HCT116 (cell line): ENCODE measurements around the gene MRFAP1. TPM values are rescaled to one million over a fixed set of nuclear protein-coding genes. Genes with fewer than 3 reads are reported as not detected.

ENCODE experiments used
- ATAC-seq: fragments of 200-7000 bp; cut with Tn5 transposase; 2 replicates; pipeline ENCODE4 v1.9.1; 2020; ENCODE audit warnings: mild to moderate bottlenecking, moderate library complexity
- BruUV-seq: library from RNA; stranded (reverse); fragments of 400-500 nt; replicated peaks from 2 replicates; lab custom pipeline; 2021; lab: Mats Ljungman, UMichigan
- CTCF ChIA-PET: fragments of 300-600 bp; sonication (Branson Sonifier 250); formaldehyde crosslinking; loops from one replicate; lab custom pipeline; 2021; ENCODE audit warnings: antibody characterized with exemption; lab: Charles Lee
- POLR2A ChIA-PET: fragments of 300-600, 350-600 bp; sonication (Branson Sonifier 250); formaldehyde crosslinking; loops from one replicate; lab custom pipeline; 2021; ENCODE audit warnings: antibody characterized with exemption; lab: Charles Lee
- RAD21 ChIA-PET, 2 experiments: fragments of 300-600 bp; sonication (Branson Sonifier 250); formaldehyde crosslinking; loops; one replicate each; lab custom pipeline; 2023; ENCODE audit warnings: low total read pairs in 2 of 2; ENCODE audit not compliant: uncharacterized antibody in 2 of 2, unreplicated experiment in 2 of 2, low non-redundant PET in 1 of 2; lab: Charles Lee
- DNase-seq: peaks from one replicate; pipeline ENCODE4 v3.0.0-alpha.2; 2010; ENCODE audit warnings: low read depth, low spot score
- H2AFZ ChIP-seq: fragments of 200-600 bp; shearing (Covaris generic), sonication (generic); 2 replicates; pipeline ENCODE4 v1.6.1; 2017; ENCODE audit warnings: low read depth, mixed run types, mixed read lengths, antibody characterized with exemption, low read length; ENCODE audit not compliant: poor library complexity, severe bottlenecking
- H3K27ac ChIP-seq: 2 replicates; pipeline ENCODE4 v1.5.1; 2012; ENCODE audit warnings: low read depth, low read length
- H3K27me3 ChIP-seq: fragments of 200-600 bp; sonication (generic); 2 replicates; pipeline ENCODE4 v1.6.1; 2016; ENCODE audit warnings: mixed run types, low read length, mixed read lengths; ENCODE audit not compliant: insufficient read depth
- H3K36me3 ChIP-seq, 2 experiments: fragments of 200-500 bp in 1 of 2; fragments of 200-600 bp in 1 of 2; sonication (Bioruptor generic) in 1 of 2; sonication (generic) in 1 of 2; 2 replicates each; pipeline versions ENCODE4 v1.5.1 to v1.6.1; 2014 to 2016; ENCODE audit warnings: low read length in 2 of 2, inconsistent platforms in 1 of 2, mixed read lengths in 1 of 2, mixed run types in 1 of 2; ENCODE audit not compliant: insufficient read depth in 2 of 2, control insufficient read depth in 1 of 2
- H3K4me1 ChIP-seq, 2 experiments: fragments of 200-600 bp in 1 of 2; sonication (generic) in 1 of 2; 2 replicates each; pipeline versions ENCODE4 v1.5.1 to v1.6.1; 2012 to 2017; ENCODE audit warnings: low read length in 2 of 2, inconsistent platforms in 1 of 2, mild to moderate bottlenecking in 1 of 2, mixed read lengths in 1 of 2, mixed run types in 1 of 2, moderate library complexity in 1 of 2; ENCODE audit not compliant: insufficient read depth in 2 of 2, control insufficient read depth in 1 of 2
- H3K4me2 ChIP-seq: fragments of 200-600 bp; sonication (generic); 2 replicates; pipeline ENCODE4 v1.6.1; 2017; ENCODE audit warnings: mixed run types, low read length, mixed read lengths
- H3K4me3 ChIP-seq, 2 experiments: fragments of 200-600 bp in 1 of 2; sonication (generic) in 1 of 2; replicated peaks in 1 of 2; 2 replicates each; pipeline ENCODE4 v1.5.1; 2011 to 2016; ENCODE audit warnings: low read length in 2 of 2, control low read depth in 1 of 2, low read depth in 1 of 2, mild to moderate bottlenecking in 1 of 2, mixed read lengths in 1 of 2, mixed run types in 1 of 2
- H3K79me2 ChIP-seq: fragments of 200-600 bp; sonication (generic); 2 replicates; pipeline ENCODE4 v1.6.1; 2017; ENCODE audit warnings: mild to moderate bottlenecking, mixed run types, low read length, moderate library complexity, mixed read lengths; ENCODE audit not compliant: insufficient read depth
- H3K9ac ChIP-seq: fragments of 200-600 bp; sonication (generic); 2 replicates; pipeline ENCODE4 v1.6.1; 2016; ENCODE audit warnings: low read length, mixed read lengths
- H3K9me2 ChIP-seq: fragments of 200-600 bp; sonication (generic), shearing (Covaris generic); 2 replicates; pipeline ENCODE4 v1.6.1; 2017; ENCODE audit warnings: mixed run types, mild to moderate bottlenecking, moderate library complexity; ENCODE audit not compliant: insufficient read depth
- H3K9me3 ChIP-seq, 2 experiments: fragments of 200-500 bp in 1 of 2; fragments of 200-600 bp in 1 of 2; sonication (Bioruptor generic) in 1 of 2; sonication (generic) in 1 of 2; 2 replicates each; pipeline ENCODE4 v1.6.1; 2014 to 2017; ENCODE audit warnings: low read length in 2 of 2, mixed read lengths in 2 of 2, inconsistent platforms in 1 of 2, low read depth in 1 of 2, mild to moderate bottlenecking in 1 of 2, mixed run types in 1 of 2, moderate library complexity in 1 of 2; ENCODE audit not compliant: control insufficient read depth in 1 of 2, insufficient read depth in 1 of 2
- H4K20me1 ChIP-seq: fragments of 200-600 bp; sonication (generic), shearing (Covaris generic); 2 replicates; pipeline ENCODE4 v1.6.1; 2017; ENCODE audit warnings: mixed run types, mild to moderate bottlenecking, moderate library complexity; ENCODE audit not compliant: insufficient read depth
- CBX3 ChIP-seq: IDR thresholded peaks from 2 replicates; pipeline ENCODE4 v1.6.1; 2012; ENCODE audit warnings: low read depth
- CEBPB ChIP-seq: IDR thresholded peaks from 2 replicates; pipeline ENCODE4 v1.6.1; 2012; ENCODE audit warnings: low read depth
- EZH2 ChIP-seq: fragments of 200-600 bp; sonication (generic); IDR thresholded peaks from 2 replicates; pipeline ENCODE4 v1.6.1; 2017; ENCODE audit warnings: antibody characterized with exemption, mixed run types
- POLR2A ChIP-seq: IDR thresholded peaks from 2 replicates; pipeline ENCODE4 v1.7.0; 2011; ENCODE audit warnings: borderline replicate concordance; ENCODE audit not compliant: insufficient read depth, insufficient read length; ENCODE audit errors: extremely low read depth
- RAD21 ChIP-seq: IDR thresholded peaks from 2 replicates; pipeline ENCODE4 v1.6.1; 2012; ENCODE audit warnings: low read depth, mild to moderate bottlenecking
- SIN3A ChIP-seq: IDR thresholded peaks from 2 replicates; pipeline ENCODE4 v1.6.1; 2012; ENCODE audit warnings: low read depth
- SP1 ChIP-seq: IDR thresholded peaks from 2 replicates; pipeline ENCODE4 v1.6.1; 2012; ENCODE audit warnings: low read depth
- TCF7L2 ChIP-seq: IDR thresholded peaks from 2 replicates; pipeline ENCODE4 v1.7.0; 2011; ENCODE audit warnings: borderline replicate concordance, inconsistent platforms; ENCODE audit not compliant: insufficient read depth, insufficient read length; ENCODE audit errors: extremely low read depth
- YY1 ChIP-seq: IDR thresholded peaks from 2 replicates; pipeline ENCODE4 v1.6.1; 2011; ENCODE audit warnings: low read length, low read depth, moderate library complexity, mild to moderate bottlenecking; ENCODE audit not compliant: insufficient replicate concordance; ENCODE audit errors: extremely low read depth
- ZFX ChIP-seq: fragments of 450-650 bp; IDR thresholded peaks from 2 replicates; pipeline ENCODE4 v1.6.1; 2017
- intact Hi-C: fragments of 100-400 bp; cut with micrococcal nuclease; formaldehyde crosslinking; loops from 2 replicates; pipeline ENCODE4 v1.10.0; 2022
- total RNA-seq: library from RNA; stranded (reverse); gene quantifications from one replicate; pipeline ENCODE4 v1.2.1, GENCODE V29; 2021; ENCODE audit not compliant: unreplicated experiment
- TF ChIP-seq, protein P1 (sequence below): IDR thresholded peaks from 2 replicates; pipeline ENCODE4 v1.6.1; 2012

The MRFAP1 gene
- total RNA-seq, 1 experiment from 2014 or later = 313 TPM

DNA sequence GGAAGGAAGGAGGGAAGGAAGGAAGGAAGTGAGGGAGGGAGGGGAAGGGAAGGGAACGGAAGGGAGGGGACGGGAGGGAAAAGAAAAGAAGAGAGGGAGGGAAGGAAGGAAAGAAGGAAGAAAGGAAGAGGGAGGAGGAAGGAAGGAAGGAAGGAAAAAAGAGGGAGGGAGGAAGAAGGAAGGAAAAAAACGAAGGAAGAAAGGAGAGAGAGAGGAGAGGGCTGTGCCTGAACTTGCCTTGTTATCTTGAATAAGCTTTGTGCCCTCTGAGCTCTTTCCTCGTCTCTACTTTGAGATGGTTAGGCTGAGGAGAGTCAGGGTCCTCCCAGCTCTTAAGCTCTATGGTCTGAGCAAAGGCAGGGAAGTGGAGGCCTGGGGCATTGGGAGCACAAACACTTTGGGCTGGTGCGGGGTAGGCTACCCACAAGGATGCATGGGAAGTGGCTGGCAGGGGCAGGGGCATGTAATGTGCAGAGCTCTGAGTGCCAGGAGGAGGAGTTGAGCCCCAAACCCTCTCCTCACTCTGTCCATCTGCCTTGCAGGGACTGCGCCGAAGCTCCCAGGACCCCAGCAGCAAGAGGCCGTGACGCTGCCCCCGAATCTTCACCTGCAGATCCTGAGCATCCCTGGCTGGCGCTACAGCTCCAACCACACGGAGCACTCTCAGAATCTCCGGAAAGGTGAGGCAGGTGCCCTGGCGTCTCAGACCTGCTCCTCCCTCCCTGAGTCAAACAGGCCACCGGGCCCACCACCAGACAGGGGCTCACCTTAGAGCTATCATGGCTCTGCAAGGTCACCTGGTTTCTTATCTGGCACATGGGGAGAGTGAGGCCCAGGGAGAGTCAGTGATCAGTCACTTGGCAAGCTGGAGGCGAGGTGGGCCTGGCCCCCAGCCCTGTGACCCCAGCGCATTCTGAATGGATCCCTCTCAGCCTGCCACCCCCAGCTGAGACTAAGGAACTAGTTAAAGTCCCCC is 26.5 kb upstream of the MRFAP1 start:
- Histone ChIP-seq H3K9me3 (no peaks in the 10 kb centered on the region), H4K20me1 (no peaks in the 10 kb centered on the region), H3K4me1 (no peaks in the 10 kb centered on the region), H2AFZ (no peak overlapping the region), H3K27me3 (no peaks in the 10 kb centered on the region), H3K9me2 (no peaks in the 10 kb centered on the region), H3K79me2 (no peaks in the 10 kb centered on the region), H3K4me2 (no peak overlapping the region), H3K27ac (no peak overlapping the region), H3K36me3 (0 out of 4 replicates have a peak, but pooled peaks cover 0 to 3% of the 10 kb centered on the region in 2 experiments), H3K9ac (no peak overlapping the region), H3K4me3 (no peak overlapping the region)
- ChIA-PET CTCF (no interaction called here), POLR2A (no interaction called here), RAD21 (interaction anchor here in 1 of 2 experiments (0.5 kb wide), 1 partner anchor 73 kb away, joined by 3 read pairs; no protein-coding TSS in a partner anchor)
- ATAC-seq = no peak
- no peak for TF ChIP-seq TCF7L2
- no peak for TF ChIP-seq SP1
- no peak for TF ChIP-seq CEBPB
- TF ChIP-seq CBX3 = no peak
- no peak for TF ChIP-seq POLR2A
- no peak for TF ChIP-seq ZFX
- no peak for TF ChIP-seq YY1
- no peak for TF ChIP-seq RAD21
- no peak for TF ChIP-seq SIN3A
- TF ChIP-seq, protein P1, sequence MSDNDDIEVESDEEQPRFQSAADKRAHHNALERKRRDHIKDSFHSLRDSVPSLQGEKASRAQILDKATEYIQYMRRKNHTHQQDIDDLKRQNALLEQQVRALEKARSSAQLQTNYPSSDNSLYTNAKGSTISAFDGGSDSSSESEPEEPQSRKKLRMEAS = no peak
- TF ChIP-seq EZH2 = no peak
- no peak for DNase-seq
- intact Hi-C loops = no loop called here
- no TSS peak for BruUV-seq
